HG03575 (cell line): ENCODE results near the gene PTTG1IP.

Experiments
- ATAC-seq: cut with Tn5 transposase; IDR thresholded peaks from one replicate; pipeline ENCODE4 v1.9.1; 2021; ENCODE audit not compliant: unreplicated experiment, insufficient number of reproducible peaks, low FRiP score; ENCODE audit errors: extremely low read depth

Gene PTTG1IP

GRCh38 chr21:44817506-44817880 lies 56.0 kb downstream of the PTTG1IP start:
- no peak for ATAC-seq

- ATAC-seq, result no peak
Measured at GRCh38 chr21:44816761-44817505, 56.6 kb downstream of the PTTG1IP start.

GRCh38 chr21:44815852-44816628 lies 57.5 kb downstream of the PTTG1IP start:
- ATAC-seq, result no peak

GRCh38 chr21:44815225-44815624 lies 58.3 kb downstream of the PTTG1IP start:
- no peak for ATAC-seq

DNA sequence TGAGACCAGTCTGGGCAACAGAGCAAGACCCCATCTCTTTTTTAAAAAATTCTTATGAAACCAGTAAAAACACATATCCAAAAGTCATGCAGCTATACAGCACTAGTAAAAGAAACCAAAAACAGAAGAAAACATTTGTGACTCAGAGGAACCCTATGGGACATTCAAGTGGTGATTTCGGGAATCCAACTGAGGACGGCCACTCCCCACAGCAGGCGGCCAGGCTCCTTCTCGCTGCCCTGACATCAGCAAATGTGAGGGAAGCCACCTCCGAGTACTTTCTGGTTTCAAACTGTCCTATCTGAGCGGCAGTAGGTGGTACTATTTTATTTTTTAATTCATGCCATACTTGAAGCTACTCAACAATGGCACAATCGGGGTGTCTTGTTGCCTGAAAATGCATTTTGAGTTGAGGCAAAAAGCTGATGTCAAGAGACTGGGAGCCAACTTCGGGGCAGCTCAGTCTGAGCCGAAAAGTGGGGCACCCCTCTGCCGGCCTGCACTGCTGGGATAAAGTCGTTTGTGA lies 58.9 kb downstream of the PTTG1IP start:
- no peak for ATAC-seq

DNA sequence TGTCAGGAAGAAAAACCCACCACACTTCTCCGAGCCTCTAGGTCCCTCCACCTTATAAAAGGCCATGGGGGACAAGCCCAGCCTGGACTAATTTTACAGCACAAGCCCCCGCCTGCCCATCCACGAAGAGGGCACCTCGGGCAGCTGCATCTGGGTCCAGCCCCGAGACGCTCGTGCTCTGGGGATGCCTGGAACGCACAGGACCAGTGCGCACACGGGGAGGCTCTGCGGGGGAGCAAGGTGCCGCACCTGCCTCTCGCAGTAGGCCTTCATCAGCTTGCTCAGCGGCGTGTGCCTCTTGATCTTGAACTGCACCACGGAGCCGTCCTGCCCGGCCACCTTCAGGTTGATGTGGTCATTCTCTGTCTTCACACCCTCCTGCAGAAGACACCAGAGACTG lies 59.8 kb downstream of the PTTG1IP start:
- ATAC-seq, result no peak

DNA sequence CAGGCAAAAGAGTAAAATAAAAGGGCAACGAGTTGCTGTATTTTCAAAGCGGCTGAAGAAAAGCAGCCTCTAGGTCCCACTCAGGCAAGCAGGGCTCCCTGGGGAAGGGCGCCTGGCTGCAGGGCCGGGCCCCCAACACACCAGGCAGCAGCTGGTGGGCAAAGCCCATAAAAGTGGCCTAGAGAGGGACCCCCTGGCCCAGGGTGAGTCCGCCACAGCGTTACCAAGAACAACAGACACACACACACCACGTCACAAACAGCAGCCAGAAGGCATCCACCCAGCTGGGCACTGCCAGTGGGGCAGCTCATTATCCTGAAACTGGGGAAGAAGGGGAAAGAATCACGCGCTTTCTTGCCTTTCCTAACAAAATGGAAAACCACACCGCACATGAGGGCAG lies 60.3 kb downstream of the PTTG1IP start:
- ATAC-seq, result no peak

DNA sequence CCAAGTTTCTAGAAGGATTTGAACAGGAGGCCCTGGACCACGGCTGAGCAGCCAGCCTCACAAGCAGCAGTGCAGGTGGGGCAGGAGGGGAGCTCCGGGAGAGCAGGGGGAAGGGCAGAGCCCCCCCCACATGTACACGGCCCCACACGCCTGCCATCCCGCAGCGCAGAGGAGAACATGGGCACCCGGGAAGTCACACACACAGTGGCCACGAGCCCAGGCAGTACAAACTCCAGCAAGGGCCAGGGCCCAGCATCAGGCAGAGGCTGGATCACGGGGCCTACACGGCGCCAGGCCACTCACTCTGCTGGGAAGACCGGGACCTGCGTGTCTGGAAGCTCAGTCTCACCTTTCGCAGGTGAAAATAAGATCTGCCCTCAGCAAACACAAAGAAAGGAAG lies 60.9 kb downstream of the PTTG1IP start:
- ATAC-seq, result no peak

- ATAC-seq, result no peak
Measured at GRCh38 chr21:44810779-44811178, 62.7 kb downstream of the PTTG1IP start.

- ATAC-seq, result no peak
Measured at GRCh38 chr21:44805859-44806258, 67.6 kb downstream of the PTTG1IP start.

GRCh38 chr21:44805226-44805625 lies 68.3 kb downstream of the PTTG1IP start:
- ATAC-seq, result no peak

DNA sequence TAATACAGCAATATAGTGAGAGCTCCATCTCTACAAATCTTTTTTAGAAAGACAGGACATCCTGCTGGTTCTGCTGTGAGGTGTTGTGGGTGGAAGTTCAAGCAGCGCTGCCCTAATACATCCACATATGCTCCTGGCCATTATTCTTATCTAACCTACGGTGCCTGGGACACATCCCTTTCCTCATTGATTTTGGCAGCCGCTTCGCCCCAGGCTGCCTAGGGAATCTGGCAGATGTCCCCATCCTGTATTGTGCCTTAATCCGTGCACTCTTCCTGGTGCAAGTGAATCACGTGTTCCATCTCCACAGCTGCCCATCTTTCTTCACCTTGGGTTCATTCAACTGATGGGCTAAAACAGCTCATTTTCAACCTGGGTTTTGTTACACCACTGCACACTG lies 68.7 kb downstream of the PTTG1IP start:
- no peak for ATAC-seq

- no peak for ATAC-seq
Measured at GRCh38 chr21:44803651-44804050, 69.8 kb downstream of the PTTG1IP start.

- no peak for ATAC-seq
Measured at GRCh38 chr21:44802396-44803153, 70.9 kb downstream of the PTTG1IP start.

DNA sequence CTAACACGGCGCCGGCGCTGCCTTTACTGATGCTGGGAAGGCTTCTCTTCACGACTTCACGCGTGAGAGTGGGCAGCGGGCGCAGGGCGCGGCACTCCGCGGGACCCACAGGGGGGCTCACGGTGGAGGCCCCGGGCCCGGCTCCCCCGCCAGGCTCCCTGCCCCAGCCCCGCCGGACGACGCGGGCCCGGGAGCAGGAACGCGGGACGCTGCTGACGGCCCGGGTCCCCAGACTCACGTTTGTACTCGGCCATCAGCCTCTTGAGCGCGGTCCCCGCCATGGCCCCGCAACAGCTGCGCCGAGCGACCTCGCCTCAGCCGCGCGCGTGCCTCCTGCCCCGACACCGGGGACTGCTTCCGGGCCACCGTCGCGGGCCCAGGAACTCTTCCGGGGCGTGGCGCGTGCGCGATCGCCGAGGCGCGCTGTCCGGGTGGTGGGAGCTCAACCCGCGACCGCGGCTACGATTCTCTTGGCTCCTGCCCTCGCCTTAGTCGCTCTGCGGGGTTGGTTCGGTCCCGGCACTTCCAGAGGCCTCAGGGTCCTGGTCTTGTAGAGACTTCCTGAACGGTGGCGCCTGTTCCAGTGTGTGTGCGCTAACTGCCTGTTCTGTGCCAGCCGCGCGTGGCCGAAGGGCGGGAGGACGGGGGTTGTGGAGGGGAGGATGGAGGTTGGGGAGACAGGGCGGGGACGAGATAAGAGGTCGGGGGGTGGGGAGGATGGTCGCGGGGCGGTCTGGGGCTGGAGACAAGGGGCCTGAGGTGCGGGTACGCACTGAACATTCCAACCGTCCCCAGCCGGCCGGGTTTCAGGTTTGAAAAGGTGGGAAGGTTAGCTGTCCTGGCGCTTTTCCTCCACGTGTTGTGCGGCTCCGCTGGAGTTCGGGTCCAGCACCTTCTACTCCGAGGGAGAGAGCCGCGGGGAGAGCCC lies 71.8 kb downstream of the PTTG1IP start, which contains the start of gene UBE2G2:
Gene UBE2G2 (minus strand): TSS at position 353 of the 928 bp plus-strand sequence. CDS start 72 bp downstream, at position 281.
- no peak for ATAC-seq

GRCh38 chr21:44800971-44801467 lies 72.5 kb downstream of the PTTG1IP start:
- ATAC-seq, result no peak

- no peak for ATAC-seq
Measured at GRCh38 chr21:44800103-44800502, 73.4 kb downstream of the PTTG1IP start.

GRCh38 chr21:44799646-44800045 lies 73.8 kb downstream of the PTTG1IP start:
- no peak for ATAC-seq
